ENCODE results near the gene NOP9.

GRCh38 chr14:24353559-24354481 is 54.2 kb downstream of the NOP9 start:
- TF ChIP-seq GATA2 (IDR thresholded peaks at IDR 0.05; ENCODE audit: low read depth, low read length) (no peak), GATA3 (IDR thresholded peaks at IDR 0.05; ENCODE audit: low read depth, low read length) (no peak)
